H1 (cell line): ENCODE measurements around the gene KRT81. TPM values are rescaled to one million over a fixed set of nuclear protein-coding genes. Genes with fewer than 3 reads are reported as not detected.

ENCODE experiments used
- BCL11A ChIP-seq, 2 experiments: IDR thresholded peaks; one replicate each; pipeline ENCODE4 v1.6.1; 2011; ENCODE audit warnings: low read depth in 2 of 2, low read length in 2 of 2, mild to moderate bottlenecking in 2 of 2
- KDM4A ChIP-seq: IDR thresholded peaks from one replicate; pipeline ENCODE4 v1.7.1; 2012; ENCODE audit warnings: low read depth, mild to moderate bottlenecking, moderate library complexity, low read length, inconsistent platforms; ENCODE audit not compliant: severe bottlenecking
- POU5F1 ChIP-seq: IDR thresholded peaks from 2 replicates; pipeline ENCODE4 v1.6.1; 2011; ENCODE audit warnings: low read depth, mild to moderate bottlenecking, low read length, moderate library complexity
- TBP ChIP-seq: IDR thresholded peaks from 2 replicates; pipeline ENCODE4 v1.6.1; 2011; ENCODE audit warnings: low read depth, low read length, improper control_type of control experiment
- polyA plus RNA-seq, 7 experiments: library from polyadenylated mRNA; depleted of rRNA in 3 of 7; stranded (reverse) in 5 of 7; unstranded in 2 of 7; fragments of >200 nt in 5 of 7; fragments of 200-250 nt in 2 of 7; gene quantifications; 1 replicate in 5 of 7; 2 replicates in 1 of 7; 4 replicates in 1 of 7; pipeline versions ENCODE4 v1.2.1 to v1.2.3, GENCODE V29; 2011 to 2013; ENCODE audit warnings: missing spikeins in 2 of 7, mixed read lengths in 2 of 7
- total RNA-seq: library from RNA; stranded (reverse); fragmentation: NEBNext Ultra II Directional; extraction: Animal tissue kit (Norgen Biotek cat#: 25700); gene quantifications from 2 replicates; pipeline ENCODE4 v1.2.1, GENCODE V29; 2021

The KRT81 gene
- total and polyA plus RNA-seq, 2 of the 8 experiments (the other 6 are each of a cell fraction or from before 2014, with no cell fraction given), result not detected

- TF ChIP-seq BCL11A (IDR thresholded peaks at IDR 0.05; ENCODE audit: low read depth in 2 of 2, low read length in 2 of 2), result no peak
- TF ChIP-seq TBP, result no peak
- no peak for TF ChIP-seq POU5F1
- TF ChIP-seq KDM4A, result no peak
These were observed 20.7 kb downstream of the KRT81 start (continued) for GRCh38 chr12:52270541-52271070.
